Testis (tissue), 3 donors: ENCODE measurements around the gene PLEKHN1. TPM values are rescaled to one million over a fixed set of nuclear protein-coding genes. Genes with fewer than 3 reads are reported as not detected.

Experiments
- DNase-seq: peaks from one replicate; pipeline ENCODE4 v3.0.0-alpha.2; 2019
- H3K27ac ChIP-seq, 2 donors: fragments of 200-600 bp; sonication (generic); one replicate each; pipeline ENCODE4 v1.5.1; 2019
- H3K27me3 ChIP-seq: fragments of 200-600 bp; sonication (generic); one replicate; pipeline ENCODE4 v1.5.1; 2019
- H3K36me3 ChIP-seq: fragments of 200-600 bp; sonication (generic); one replicate; pipeline ENCODE4 v1.5.1; 2017; ENCODE audit warnings: low read depth; ENCODE audit errors: missing control alignments
- H3K4me1 ChIP-seq: fragments of 200-600 bp; sonication (generic); one replicate; pipeline ENCODE4 v1.5.1; 2019
- H3K4me3 ChIP-seq, 2 donors: fragments of 200-600 bp; sonication (generic); one replicate each; pipeline ENCODE4 v1.5.1; 2017 to 2019
- H3K9me3 ChIP-seq: fragments of 200-600 bp; sonication (generic); one replicate; pipeline ENCODE4 v1.5.1; 2017
- POLR2A ChIP-seq: fragments of 450-650 bp; IDR thresholded peaks from one replicate; pipeline ENCODE4 v1.6.1; 2017; ENCODE audit warnings: antibody characterized with exemption, mild to moderate bottlenecking, moderate library complexity
- WGBS, 2 donors: methylation state at CpG; one replicate each; pipeline ENCODE4 v1.1.5; 2018; 5-methylcytosine and 5-hydroxymethylcytosine counted together
- intact Hi-C: fragments of 100-400 bp; cut with DNase I; formaldehyde crosslinking; loops from one replicate; pipeline ENCODE4 v1.15.1; 2023; ENCODE audit warnings: low total_unique reads
- polyA plus RNA-seq: library from polyadenylated mRNA; stranded (reverse); fragments of 350-450 nt; fragmentation: Illumina TruSeq; extraction: RNeasy Lipid Tissue Mini Kit (QIAGEN cat#74804); gene quantifications from one replicate; pipeline ENCODE4 v1.2.3, GENCODE V29; 2014; ENCODE audit warnings: low read depth, low replicate concordance; ENCODE audit not compliant: insufficient read depth
- total RNA-seq, 2 donors: library from RNA; depleted of rRNA; stranded (reverse); fragments of >200 nt; gene quantifications; one replicate each; pipeline ENCODE4 v1.2.3, GENCODE V29; 2016
- TF ChIP-seq, protein P1 (sequence below), 3 experiments: fragments of 450-650 bp in 2 of 3; fragments of 200-600 bp in 1 of 3; sonication (generic) in 1 of 3; IDR thresholded peaks; one replicate each; pipeline ENCODE4 v1.5.1; 2016 to 2019; ENCODE audit warnings: antibody characterized with exemption in 3 of 3, mild to moderate bottlenecking in 2 of 3, moderate library complexity in 1 of 3

The PLEKHN1 gene
- total and polyA plus RNA-seq, 3 donors from 2014 or later, result 0.21 to 0.56 (median 0.47) TPM

DNA sequence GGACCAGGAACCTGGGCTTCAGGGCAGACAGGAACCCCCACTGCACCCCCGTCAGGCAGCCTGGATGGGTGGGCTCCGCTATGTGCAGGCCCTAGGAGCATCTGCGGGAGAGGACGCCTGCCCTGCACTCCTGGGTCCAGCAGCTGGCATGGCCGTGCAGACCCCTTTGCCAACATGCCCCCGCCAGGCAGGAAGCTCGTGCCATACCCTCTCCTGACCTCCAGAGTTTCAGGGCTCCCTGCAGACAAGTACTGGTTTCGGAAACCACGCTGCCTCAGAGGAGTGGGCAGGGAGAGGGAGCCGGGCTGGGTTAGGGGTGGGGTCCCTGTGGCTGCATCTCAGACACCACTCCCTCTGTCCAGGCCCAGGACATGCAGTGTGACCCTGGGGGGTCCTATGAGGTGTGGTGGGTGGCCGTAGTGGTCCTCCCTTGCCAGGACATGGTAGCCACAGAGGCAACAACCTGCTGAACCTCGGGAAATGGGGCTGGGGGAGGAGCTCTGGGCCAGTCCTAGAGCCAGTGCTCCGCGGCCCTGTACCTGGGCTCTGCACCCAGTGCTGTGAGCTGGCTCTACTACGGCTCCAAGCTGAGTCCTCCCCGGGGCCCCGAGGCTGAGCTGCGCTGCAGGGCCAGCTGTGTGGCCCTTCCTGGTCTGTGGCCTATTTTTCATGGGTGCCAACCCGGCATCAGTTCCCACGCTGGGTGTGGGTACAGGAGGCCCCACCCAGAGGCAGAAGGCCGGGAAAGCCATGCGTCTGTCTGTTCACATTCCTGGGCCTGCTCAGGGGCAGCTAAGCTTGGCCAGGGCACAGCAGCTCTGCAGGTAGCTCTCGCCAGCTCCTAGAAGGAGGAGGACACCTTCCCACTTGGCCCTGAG, 1.4 kb downstream of the PLEKHN1 start:
- Histone ChIP-seq H3K4me3 (no peak overlapping the region), H3K4me1 (peaks cover 5% of the 10 kb centered on the region), H3K27ac (no peak overlapping the region), H3K27me3 (no peaks in the 10 kb centered on the region), H3K9me3 (no peaks in the 10 kb centered on the region), H3K36me3 (no peaks in the 10 kb centered on the region)
- DNase-seq, result no peak
- intact Hi-C loops, result no loop called here
- WGBS, 2 donors, result 76 to 93% methylated on average over 3 to 22 of the region's 23 CpGs
- TF ChIP-seq, protein P1, sequence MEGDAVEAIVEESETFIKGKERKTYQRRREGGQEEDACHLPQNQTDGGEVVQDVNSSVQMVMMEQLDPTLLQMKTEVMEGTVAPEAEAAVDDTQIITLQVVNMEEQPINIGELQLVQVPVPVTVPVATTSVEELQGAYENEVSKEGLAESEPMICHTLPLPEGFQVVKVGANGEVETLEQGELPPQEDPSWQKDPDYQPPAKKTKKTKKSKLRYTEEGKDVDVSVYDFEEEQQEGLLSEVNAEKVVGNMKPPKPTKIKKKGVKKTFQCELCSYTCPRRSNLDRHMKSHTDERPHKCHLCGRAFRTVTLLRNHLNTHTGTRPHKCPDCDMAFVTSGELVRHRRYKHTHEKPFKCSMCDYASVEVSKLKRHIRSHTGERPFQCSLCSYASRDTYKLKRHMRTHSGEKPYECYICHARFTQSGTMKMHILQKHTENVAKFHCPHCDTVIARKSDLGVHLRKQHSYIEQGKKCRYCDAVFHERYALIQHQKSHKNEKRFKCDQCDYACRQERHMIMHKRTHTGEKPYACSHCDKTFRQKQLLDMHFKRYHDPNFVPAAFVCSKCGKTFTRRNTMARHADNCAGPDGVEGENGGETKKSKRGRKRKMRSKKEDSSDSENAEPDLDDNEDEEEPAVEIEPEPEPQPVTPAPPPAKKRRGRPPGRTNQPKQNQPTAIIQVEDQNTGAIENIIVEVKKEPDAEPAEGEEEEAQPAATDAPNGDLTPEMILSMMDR (IDR thresholded peaks at IDR 0.05), result no peak
- TF ChIP-seq POLR2A, result no peak

DNA sequence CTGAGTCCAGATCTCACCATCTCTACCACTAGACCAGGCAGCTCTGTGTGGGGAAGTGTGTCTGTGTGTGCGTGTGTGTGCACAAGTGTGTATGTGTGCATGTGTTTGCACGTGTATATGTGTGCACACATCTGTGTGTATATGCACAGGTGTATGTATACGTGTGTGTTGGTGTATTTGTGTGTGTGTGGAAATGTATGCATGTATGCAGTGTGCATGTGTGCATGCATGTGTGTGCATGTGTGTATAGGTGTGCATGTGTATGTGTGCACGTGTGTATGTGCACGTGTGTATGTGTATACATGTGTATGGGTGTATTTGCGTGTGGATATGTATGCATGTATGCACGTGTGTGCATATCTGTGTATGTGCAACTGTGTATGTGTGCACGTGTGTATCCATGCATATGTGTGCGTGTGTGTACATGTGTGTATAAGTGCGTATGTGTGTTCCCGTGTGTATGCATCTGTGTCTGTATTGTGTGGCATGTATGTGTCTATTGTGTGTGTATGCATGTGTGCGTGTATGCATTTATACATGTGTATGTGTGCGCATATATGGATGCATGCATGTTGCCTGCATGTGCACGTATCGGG, 3.1 kb downstream of the PLEKHN1 start:
- TF ChIP-seq POLR2A, result no peak
- TF ChIP-seq, protein P1 (IDR thresholded peaks at IDR 0.05), result no peak
- H3K4me1 ChIP-seq, result peaks cover 5% of the 10 kb centered on the region
- H3K27ac ChIP-seq, result no peak overlapping the region
- H3K27me3 ChIP-seq, result no peaks in the 10 kb centered on the region
- no peaks in the 10 kb centered on the region for H3K9me3 ChIP-seq
- WGBS, 2 donors, result 72 to 77% methylated on average over 15 of the region's 15 CpGs
- H3K4me3 ChIP-seq, result no peak overlapping the region
- no peaks in the 10 kb centered on the region for H3K36me3 ChIP-seq
- DNase-seq, result no peak
- intact Hi-C loops, result no loop called here

DNA sequence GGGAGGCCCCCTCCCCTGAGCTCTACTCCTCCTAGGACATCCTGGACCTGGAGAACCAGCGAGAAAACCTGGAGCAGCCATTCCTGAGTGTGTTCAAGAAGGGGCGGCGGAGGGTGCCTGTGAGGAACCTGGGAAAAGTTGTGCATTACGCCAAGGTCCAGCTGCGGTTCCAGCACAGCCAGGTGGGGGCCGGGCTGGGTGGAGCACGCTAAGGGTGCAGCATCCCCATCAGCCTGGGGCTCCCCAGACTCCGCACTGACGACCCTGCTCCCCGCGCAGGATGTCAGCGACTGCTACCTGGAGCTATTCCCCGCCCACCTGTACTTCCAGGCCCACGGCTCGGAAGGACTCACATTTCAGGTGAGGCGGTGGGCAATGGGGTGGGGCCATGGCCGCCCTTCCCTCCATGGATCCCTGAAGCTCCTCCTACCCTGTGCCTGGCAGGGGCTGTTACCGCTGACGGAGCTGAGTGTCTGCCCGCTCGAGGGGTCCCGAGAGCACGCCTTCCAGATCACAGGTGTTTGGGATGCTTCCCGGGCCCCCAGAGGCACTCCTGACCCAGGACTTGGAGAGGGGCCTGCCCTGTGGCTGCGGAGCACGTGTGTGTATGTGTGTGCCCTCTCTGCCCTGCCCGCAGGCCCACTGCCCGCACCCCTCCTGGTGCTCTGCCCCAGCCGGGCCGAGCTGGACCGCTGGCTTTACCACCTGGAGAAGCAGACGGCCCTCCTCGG, 4.1 kb downstream of the PLEKHN1 start:
- H3K36me3 ChIP-seq, result no peaks in the 10 kb centered on the region
- no peak overlapping the region for H3K27ac ChIP-seq
- H3K9me3 ChIP-seq, result no peaks in the 10 kb centered on the region
- intact Hi-C loops, result loop anchor here (10.0 kb wide), 1 partner anchor 66 kb away; no protein-coding TSS in a partner anchor
- H3K4me1 ChIP-seq, result peaks cover 5% of the 10 kb centered on the region
- no peaks in the 10 kb centered on the region for H3K27me3 ChIP-seq
- no peak overlapping the region for H3K4me3 ChIP-seq
- DNase-seq, result no peak
- TF ChIP-seq, protein P1 (IDR thresholded peaks at IDR 0.05), result no peak
- TF ChIP-seq POLR2A, result no peak
- 40 to 75% methylated on average over 2 to 29 of the region's 33 CpGs for WGBS, 2 donors

DNA sequence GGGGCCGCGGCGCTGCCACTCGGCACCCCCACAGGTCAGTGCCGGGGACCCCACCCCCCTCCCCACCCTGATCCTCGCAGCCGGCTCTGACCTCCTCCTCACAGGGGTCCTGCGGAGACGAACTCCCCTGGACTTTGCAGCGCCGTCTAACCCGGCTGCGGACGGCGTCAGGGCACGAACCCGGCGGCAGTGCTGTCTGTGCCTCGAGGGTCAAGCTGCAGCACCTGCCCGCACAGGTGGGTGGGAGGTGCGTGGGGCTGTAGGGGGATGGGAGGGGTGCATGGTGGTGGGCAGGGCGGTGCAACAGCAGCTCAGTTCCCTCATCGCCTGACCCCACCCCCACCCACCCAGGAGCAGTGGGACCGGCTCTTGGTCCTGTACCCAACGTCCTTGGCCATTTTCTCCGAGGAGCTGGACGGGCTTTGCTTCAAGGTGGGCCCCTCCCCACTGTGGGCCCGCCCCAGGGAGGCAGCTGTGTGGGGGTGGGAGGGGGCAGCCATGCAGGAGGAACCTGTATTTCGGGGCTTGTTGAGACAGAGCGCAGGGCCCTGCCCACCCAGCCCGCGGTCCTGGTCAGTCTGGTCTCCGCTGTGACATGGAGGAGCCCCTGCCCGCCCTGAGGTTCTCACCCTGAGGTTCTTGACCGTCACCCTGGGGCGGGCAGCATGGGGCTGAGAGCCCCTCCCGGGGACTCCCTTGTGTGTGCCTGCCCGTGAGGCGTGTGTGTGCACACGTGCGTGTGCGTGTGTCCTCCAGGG, 4.9 kb downstream of the PLEKHN1 start:
- Histone ChIP-seq H3K9me3 (no peaks in the 10 kb centered on the region), H3K4me1 (peaks cover 9% of the 10 kb centered on the region), H3K27me3 (no peaks in the 10 kb centered on the region), H3K4me3 (no peak overlapping the region), H3K36me3 (no peaks in the 10 kb centered on the region), H3K27ac (no peak overlapping the region)
- no peak for DNase-seq
- WGBS, 2 donors, result 52 to 90% methylated on average over 2 to 41 of the region's 42 CpGs
- TF ChIP-seq POLR2A, result no peak
- TF ChIP-seq, protein P1 (IDR thresholded peaks at IDR 0.05), result no peak
- intact Hi-C loops, result loop anchor here (10.0 kb wide), 1 partner anchor 66 kb away; no protein-coding TSS in a partner anchor
